Testis (tissue), 3 donors: ENCODE data around the gene HOXB7. TPM values are rescaled to one million over a fixed set of nuclear protein-coding genes. Genes with fewer than 3 reads are reported as not detected.

Experiments
- DNase-seq: peaks from one replicate; pipeline ENCODE4 v3.0.0-alpha.2; 2019
- H3K27ac ChIP-seq, 2 donors: fragments of 200-600 bp; sonication (generic); one replicate each; pipeline ENCODE4 v1.5.1; 2019
- H3K27me3 ChIP-seq: fragments of 200-600 bp; sonication (generic); one replicate; pipeline ENCODE4 v1.5.1; 2019
- H3K36me3 ChIP-seq: fragments of 200-600 bp; sonication (generic); one replicate; pipeline ENCODE4 v1.5.1; 2017; ENCODE audit warnings: low read depth; ENCODE audit errors: missing control alignments
- H3K4me1 ChIP-seq: fragments of 200-600 bp; sonication (generic); one replicate; pipeline ENCODE4 v1.5.1; 2019
- H3K4me3 ChIP-seq, 2 donors: fragments of 200-600 bp; sonication (generic); one replicate each; pipeline ENCODE4 v1.5.1; 2017 to 2019
- H3K9me3 ChIP-seq: fragments of 200-600 bp; sonication (generic); one replicate; pipeline ENCODE4 v1.5.1; 2017
- POLR2A ChIP-seq: fragments of 450-650 bp; IDR thresholded peaks from one replicate; pipeline ENCODE4 v1.6.1; 2017; ENCODE audit warnings: antibody characterized with exemption, mild to moderate bottlenecking, moderate library complexity
- WGBS, 2 donors: methylation state at CpG; one replicate each; pipeline ENCODE4 v1.1.5; 2018; 5-methylcytosine and 5-hydroxymethylcytosine counted together
- intact Hi-C: fragments of 100-400 bp; cut with DNase I; formaldehyde crosslinking; loops from one replicate; pipeline ENCODE4 v1.15.1; 2023; ENCODE audit warnings: low total_unique reads
- polyA plus RNA-seq: library from polyadenylated mRNA; stranded (reverse); fragments of 350-450 nt; fragmentation: Illumina TruSeq; extraction: RNeasy Lipid Tissue Mini Kit (QIAGEN cat#74804); gene quantifications from one replicate; pipeline ENCODE4 v1.2.3, GENCODE V29; 2014; ENCODE audit warnings: low read depth, low replicate concordance; ENCODE audit not compliant: insufficient read depth
- total RNA-seq, 2 donors: library from RNA; depleted of rRNA; stranded (reverse); fragments of >200 nt; gene quantifications; one replicate each; pipeline ENCODE4 v1.2.3, GENCODE V29; 2016
- TF ChIP-seq, protein P1 (sequence below), 3 experiments: fragments of 450-650 bp in 2 of 3; fragments of 200-600 bp in 1 of 3; sonication (generic) in 1 of 3; IDR thresholded peaks; one replicate each; pipeline ENCODE4 v1.5.1; 2016 to 2019; ENCODE audit warnings: antibody characterized with exemption in 3 of 3, mild to moderate bottlenecking in 2 of 3, moderate library complexity in 1 of 3

Gene HOXB7
- total and polyA plus RNA-seq, 3 donors from 2014 or later = 2.8 to 4.4 (median 3.2) TPM

DNA sequence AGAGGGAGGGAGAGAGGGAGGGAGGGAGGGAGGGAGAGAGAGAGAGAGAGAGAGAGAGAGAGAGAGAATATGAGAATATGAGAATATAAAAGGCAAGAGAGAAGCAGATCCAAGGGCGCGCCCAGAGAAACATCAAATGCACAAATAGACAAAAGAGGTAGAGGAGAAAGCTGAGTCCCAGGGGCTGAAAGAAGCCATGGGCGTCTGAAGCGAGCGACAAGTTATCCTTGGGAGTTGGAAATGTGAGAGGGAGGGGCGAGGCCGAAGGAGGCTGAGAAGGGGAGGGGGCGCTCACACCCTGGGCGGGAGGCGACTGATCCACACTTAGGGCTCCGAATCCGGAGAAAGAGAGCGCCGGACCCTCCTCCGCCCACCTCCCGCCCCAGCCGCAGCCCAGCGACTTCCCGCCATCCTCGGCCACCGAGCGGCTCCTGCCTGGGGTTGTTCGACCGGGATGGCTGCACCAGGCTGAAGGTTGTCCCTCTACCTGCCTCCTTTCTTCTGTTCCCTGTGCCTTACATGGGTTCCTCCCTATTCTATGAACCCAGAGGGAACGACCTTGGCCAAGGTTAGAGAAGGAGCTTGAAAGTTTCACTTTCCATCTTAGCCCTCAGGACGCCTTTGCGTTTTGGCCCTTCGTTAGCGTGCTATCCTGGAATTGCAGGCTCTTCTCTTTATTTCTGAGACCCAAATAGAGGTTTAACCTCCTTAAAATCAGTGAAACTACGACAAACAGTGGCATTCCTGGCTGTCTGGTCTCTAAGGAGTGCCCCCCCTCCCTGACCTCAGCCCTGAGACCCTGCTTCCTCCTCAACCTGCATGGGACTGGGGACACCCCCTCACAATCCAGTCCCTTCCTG, 36.5 kb upstream of the HOXB7 start:
- Histone ChIP-seq H3K27ac (no peak overlapping the region), H3K9me3 (no peaks in the 10 kb centered on the region), H3K27me3 (no peaks in the 10 kb centered on the region), H3K4me1 (peaks cover 7% of the 10 kb centered on the region), H3K36me3 (no peaks in the 10 kb centered on the region), H3K4me3 (peak overlapping the region; percentile 18 to 46)
- 1 to 2% methylated on average over 26 to 30 of the region's 30 CpGs for WGBS, 2 donors
- TF ChIP-seq POLR2A = no peak
- TF ChIP-seq, protein P1, sequence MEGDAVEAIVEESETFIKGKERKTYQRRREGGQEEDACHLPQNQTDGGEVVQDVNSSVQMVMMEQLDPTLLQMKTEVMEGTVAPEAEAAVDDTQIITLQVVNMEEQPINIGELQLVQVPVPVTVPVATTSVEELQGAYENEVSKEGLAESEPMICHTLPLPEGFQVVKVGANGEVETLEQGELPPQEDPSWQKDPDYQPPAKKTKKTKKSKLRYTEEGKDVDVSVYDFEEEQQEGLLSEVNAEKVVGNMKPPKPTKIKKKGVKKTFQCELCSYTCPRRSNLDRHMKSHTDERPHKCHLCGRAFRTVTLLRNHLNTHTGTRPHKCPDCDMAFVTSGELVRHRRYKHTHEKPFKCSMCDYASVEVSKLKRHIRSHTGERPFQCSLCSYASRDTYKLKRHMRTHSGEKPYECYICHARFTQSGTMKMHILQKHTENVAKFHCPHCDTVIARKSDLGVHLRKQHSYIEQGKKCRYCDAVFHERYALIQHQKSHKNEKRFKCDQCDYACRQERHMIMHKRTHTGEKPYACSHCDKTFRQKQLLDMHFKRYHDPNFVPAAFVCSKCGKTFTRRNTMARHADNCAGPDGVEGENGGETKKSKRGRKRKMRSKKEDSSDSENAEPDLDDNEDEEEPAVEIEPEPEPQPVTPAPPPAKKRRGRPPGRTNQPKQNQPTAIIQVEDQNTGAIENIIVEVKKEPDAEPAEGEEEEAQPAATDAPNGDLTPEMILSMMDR (IDR thresholded peaks at IDR 0.05) = no peak
- DNase-seq = no peak
- intact Hi-C loops = no loop called here

DNA sequence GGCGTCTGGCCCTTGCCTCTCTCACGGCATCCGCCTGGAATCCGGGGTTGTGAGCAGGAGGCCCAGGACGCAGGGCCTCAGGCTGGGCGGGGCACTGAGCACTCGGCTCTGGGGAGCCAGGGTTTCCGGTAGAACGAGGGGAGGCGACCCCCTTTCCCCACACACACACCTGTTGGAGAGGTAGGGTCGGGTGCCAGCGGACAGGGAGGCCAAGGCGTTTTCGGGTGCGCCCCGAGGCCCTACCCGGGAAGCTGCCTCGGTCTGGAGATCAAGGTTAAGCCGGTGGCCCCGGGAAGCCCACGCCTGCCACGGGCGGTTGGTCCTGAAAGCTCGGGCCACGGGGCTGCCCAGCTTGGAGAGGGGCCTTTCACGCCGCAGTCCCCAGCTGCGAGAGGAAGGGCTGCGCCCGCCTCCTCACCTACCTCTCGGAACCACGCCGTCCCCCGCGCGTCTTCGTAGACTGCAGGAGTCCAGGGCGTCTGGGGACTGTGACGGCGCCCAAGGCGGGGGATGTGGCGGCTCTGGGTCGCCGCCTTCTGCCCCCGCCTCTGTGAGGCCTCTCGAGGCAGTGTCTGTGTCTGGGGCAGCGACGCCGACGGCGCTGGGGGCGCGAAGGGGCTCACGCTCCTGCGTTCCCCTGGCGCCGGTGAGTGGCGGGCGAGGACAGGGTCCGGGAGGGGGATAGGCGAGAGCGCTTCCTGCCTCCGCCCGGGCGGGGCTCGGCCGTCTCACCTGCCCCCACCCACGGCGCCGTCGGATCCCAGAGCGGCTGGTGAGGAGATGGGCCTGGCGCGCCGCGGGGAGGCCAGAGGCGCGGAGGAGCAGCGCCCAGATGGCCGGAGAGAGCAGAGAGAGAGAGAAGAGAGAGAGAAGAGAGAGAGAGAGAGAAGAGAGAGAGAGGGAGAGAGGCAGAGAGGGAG, 35.6 kb upstream of the HOXB7 start:
- Histone ChIP-seq H3K36me3 (no peaks in the 10 kb centered on the region), H3K27ac (no peak overlapping the region), H3K9me3 (no peaks in the 10 kb centered on the region), H3K27me3 (no peaks in the 10 kb centered on the region), H3K4me1 (peaks cover 7% of the 10 kb centered on the region), H3K4me3 (peak overlapping the region; percentile 41 to 46)
- no peak for DNase-seq
- WGBS, 2 donors = 1 to 2% methylated on average over 20 to 74 of the region's 80 CpGs
- TF ChIP-seq POLR2A = no peak
- TF ChIP-seq, protein P1 (IDR thresholded peaks at IDR 0.05) = no peak
- intact Hi-C loops = no loop called here

DNA sequence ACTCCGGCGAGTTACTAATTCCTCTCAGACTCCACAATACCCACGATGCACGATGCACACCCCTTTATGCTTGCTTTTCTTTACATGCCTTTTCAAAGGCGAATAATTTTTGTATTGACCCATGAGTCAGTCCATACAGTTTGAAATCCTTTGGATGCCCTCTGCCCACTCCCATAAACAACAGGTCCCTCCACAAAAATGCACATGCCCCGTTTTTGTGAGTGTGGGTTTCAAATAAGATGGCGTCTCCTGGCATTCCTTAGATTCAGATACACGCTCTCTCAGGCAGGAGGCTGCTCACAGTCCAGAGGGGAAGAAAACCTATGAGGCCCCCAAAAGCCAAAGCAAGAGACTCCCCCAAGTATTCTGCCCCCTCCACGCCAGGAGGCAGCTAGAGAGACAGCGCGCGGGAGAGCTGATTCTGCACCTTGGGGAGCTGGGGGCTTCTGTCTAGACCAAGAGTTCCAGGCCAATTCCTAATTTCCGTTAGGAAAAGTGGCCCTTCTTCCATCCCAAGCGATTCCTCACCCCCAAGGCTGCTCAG, 34.9 kb upstream of the HOXB7 start:
- 15 to 22% methylated on average over 9 to 14 of the region's 14 CpGs for WGBS, 2 donors
- peak overlapping the region in 1 of 2 donors; percentile 46 for H3K4me3 ChIP-seq
- TF ChIP-seq POLR2A = no peak
- TF ChIP-seq, protein P1 (IDR thresholded peaks at IDR 0.05) = no peak
- no peaks in the 10 kb centered on the region for H3K36me3 ChIP-seq
- peaks cover 7% of the 10 kb centered on the region for H3K4me1 ChIP-seq
- no peak for DNase-seq
- H3K27ac ChIP-seq = no peak overlapping the region
- intact Hi-C loops = no loop called here
- H3K27me3 ChIP-seq = no peaks in the 10 kb centered on the region
- no peaks in the 10 kb centered on the region for H3K9me3 ChIP-seq

DNA sequence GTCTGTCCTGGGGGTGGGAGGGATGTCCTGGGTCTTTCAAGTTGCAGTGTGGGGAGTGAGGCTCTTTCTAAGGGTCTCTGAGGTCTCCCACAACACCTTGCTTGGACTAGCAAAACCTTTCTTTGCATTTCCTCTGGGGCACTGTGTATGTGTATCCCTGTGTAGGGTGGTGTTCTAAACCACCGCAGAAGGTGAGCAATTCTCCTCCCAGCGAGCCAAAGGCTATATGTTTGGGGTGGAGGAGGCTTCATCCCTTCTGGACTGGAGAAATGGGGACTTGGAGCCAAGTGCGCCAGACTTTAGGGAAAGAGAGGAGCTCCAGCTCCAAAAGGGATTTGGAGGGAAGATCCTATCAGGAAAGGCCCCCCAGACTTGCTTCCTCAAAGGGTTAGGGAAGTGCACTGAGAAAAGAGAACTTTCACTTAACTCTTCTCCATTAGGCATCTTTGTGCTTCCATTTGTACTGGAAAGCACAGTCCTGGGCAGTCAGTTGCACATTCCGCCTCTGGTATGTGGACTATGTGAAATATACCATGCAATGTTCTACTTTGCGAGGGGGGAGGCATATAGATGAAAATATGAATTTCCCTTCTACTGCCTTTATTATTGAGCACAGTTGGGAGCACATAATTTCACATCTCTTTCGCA, 34.2 kb upstream of the HOXB7 start:
- 39 to 40% methylated on average over 6 of the region's 6 CpGs for WGBS, 2 donors
- intact Hi-C loops = no loop called here
- H3K9me3 ChIP-seq = no peaks in the 10 kb centered on the region
- H3K4me1 ChIP-seq = peaks cover 7% of the 10 kb centered on the region
- DNase-seq = no peak
- TF ChIP-seq POLR2A = no peak
- TF ChIP-seq, protein P1 (IDR thresholded peaks at IDR 0.05) = no peak
- H3K36me3 ChIP-seq = no peaks in the 10 kb centered on the region
- no peak overlapping the region for H3K4me3 ChIP-seq
- H3K27me3 ChIP-seq = no peaks in the 10 kb centered on the region
- no peak overlapping the region for H3K27ac ChIP-seq
